ENCODE data around the gene PPCDC. TPM values are rescaled to one million over a fixed set of nuclear protein-coding genes. Genes with fewer than 3 reads are reported as not detected.

The PPCDC gene
- total and polyA plus RNA-seq, 2 of the 4 experiments (the other 2 are of a cell fraction): 13.3 to 16.3 TPM

DNA sequence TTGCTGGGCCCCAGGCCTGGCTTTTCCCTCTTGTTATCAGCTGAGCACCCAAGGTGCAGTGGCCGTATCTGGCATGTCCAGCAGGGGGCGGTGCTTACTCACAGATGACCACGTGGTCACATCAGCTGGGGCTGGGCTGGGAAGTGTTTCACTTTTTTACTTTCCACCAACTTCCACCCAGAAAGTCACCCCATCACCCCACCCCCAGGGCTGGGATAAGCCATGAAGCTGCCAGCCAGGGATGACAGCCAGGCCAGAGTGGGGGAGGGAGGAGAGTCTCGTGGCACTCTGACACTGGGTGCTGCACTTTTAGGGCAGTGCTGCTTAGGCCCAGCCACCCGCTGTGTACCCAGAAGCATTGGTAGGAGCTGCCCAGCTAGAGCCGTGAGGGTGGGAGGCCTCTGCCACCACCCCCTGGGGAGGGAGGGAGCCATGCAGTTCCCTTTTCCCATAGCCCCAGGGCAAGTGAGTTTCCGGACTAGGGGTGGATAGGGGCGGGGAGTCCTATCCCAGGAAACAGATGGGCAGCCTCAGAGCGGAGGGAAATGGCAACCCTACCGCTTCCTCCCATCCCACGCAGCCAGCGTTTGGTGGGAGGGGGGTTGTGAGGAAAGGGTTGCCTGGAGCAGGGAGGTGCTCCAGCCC lies 6.1 kb downstream of the PPCDC start (continued):
- TF ChIP-seq USF2 (IDR thresholded peaks at IDR 0.05; ENCODE audit: low read depth, low read length) (peak; percentile 89), RCOR1 (IDR thresholded peaks at IDR 0.05; ENCODE audit: insufficient replicate concordance, low read length) (no peak), CEBPB (IDR thresholded peaks at IDR 0.05; ENCODE audit: low read depth, low read length) (no peak)

GRCh38 chr15:75030023-75030413 lies 6.6 kb downstream of the PPCDC start:
- no TSS peak for BruUV-seq (replicated peaks)
- TF ChIP-seq RAD21 (IDR thresholded peaks at IDR 0.05; ENCODE audit: low read length): no peak
- no peak for TF ChIP-seq BHLHE40 (IDR thresholded peaks at IDR 0.05; ENCODE audit: low read depth, low read length)
- no peak for TF ChIP-seq NFE2L2 (IDR thresholded peaks at IDR 0.05; ENCODE audit: low read depth, low read length)
- no peak for TF ChIP-seq RFX5 (IDR thresholded peaks at IDR 0.05; ENCODE audit: low read depth, low read length)
- TF ChIP-seq USF2 (IDR thresholded peaks at IDR 0.05; ENCODE audit: low read depth, low read length): no peak
- TF ChIP-seq CEBPB (IDR thresholded peaks at IDR 0.05; ENCODE audit: low read depth, low read length): no peak
- TF ChIP-seq, protein P1, sequence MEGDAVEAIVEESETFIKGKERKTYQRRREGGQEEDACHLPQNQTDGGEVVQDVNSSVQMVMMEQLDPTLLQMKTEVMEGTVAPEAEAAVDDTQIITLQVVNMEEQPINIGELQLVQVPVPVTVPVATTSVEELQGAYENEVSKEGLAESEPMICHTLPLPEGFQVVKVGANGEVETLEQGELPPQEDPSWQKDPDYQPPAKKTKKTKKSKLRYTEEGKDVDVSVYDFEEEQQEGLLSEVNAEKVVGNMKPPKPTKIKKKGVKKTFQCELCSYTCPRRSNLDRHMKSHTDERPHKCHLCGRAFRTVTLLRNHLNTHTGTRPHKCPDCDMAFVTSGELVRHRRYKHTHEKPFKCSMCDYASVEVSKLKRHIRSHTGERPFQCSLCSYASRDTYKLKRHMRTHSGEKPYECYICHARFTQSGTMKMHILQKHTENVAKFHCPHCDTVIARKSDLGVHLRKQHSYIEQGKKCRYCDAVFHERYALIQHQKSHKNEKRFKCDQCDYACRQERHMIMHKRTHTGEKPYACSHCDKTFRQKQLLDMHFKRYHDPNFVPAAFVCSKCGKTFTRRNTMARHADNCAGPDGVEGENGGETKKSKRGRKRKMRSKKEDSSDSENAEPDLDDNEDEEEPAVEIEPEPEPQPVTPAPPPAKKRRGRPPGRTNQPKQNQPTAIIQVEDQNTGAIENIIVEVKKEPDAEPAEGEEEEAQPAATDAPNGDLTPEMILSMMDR (conservative IDR thresholded peaks at IDR 0.05; ENCODE audit: low read depth, low read length): no peak
- TF ChIP-seq SMC3 (IDR thresholded peaks at IDR 0.05; ENCODE audit: low read depth, low read length): no peak
- TF ChIP-seq FOS (IDR thresholded peaks at IDR 0.05; ENCODE audit: low read depth, low read length): no peak
- no peak for TF ChIP-seq MAZ (IDR thresholded peaks at IDR 0.05; ENCODE audit: borderline replicate concordance, low read depth, low read length)
- no peak for TF ChIP-seq CHD1 (IDR thresholded peaks at IDR 0.05; ENCODE audit: low read depth, low read length)

More at GRCh38 chr15:75030023-75030413, 6.6 kb downstream of the PPCDC start:
- Histone ChIP-seq H3K79me1 (ENCODE audit: low read depth in 1 of 2, low read length in 2 of 2) (peaks cover 0 to 15% of the 10 kb centered on the region in 2 experiments; a peak in 2 of 4 replicates), H4K5ac (ENCODE audit: low read depth, low read length) (no peak overlapping the region; the same call in 1 of the 2 replicates), H3K4me2 (ENCODE audit: low read depth, low read length) (no peak overlapping the region), H4K91ac (ENCODE audit: insufficient read depth, low read depth, low read length) (peak overlapping the region; percentile 52), H4K20me1 (ENCODE audit: insufficient read depth, low read length) (no peaks in the 10 kb centered on the region), H3K14ac (replicated peaks; ENCODE audit: low read depth, low read length) (no peak overlapping the region; the same call in 1 of the 2 replicates), H3K4me3 (ENCODE audit: insufficient read depth, low read depth, low read length) (no peak overlapping the region), H2AK9ac (replicated peaks; ENCODE audit: low read depth, low read length, poor library complexity) (peak overlapping the region; percentile 95), H2BK5ac (ENCODE audit: low read depth, low read length, poor library complexity, severe bottlenecking) (no peak overlapping the region), H3K4ac (ENCODE audit: low read depth, low read length) (peak overlapping the region; percentile 4; the same call in 1 of the 2 replicates), H2BK20ac (ENCODE audit: low read depth, low read length) (0 out of 2 replicates have a peak overlapping the region, but pooled peaks have one; percentile 18), H2AFZ (replicated peaks; ENCODE audit: low read length, poor library complexity) (peak overlapping the region; percentile 93), H3K9me1 (ENCODE audit: insufficient read depth, low read length) (peaks cover 6% of the 10 kb centered on the region; the same call in 1 of the 2 replicates), H4K8ac (ENCODE audit: low read depth in 2 of 2, low read length in 2 of 2) (peak overlapping the region; percentile 70 to 87; a peak in 1 of 4 replicates), H3K18ac (ENCODE audit: low read depth, low read length) (no peak overlapping the region; the same call in 1 of the 2 replicates), H2AK5ac (ENCODE audit: low read depth, low read length) (peak overlapping the region; percentile 75; the same call in 1 of the 2 replicates), H3K27ac (ENCODE audit: insufficient read depth, low read length) (no peak overlapping the region), H3K56ac (ENCODE audit: extremely low read depth, insufficient read depth, low read length) (no peak overlapping the region), H2BK120ac (ENCODE audit: low read depth, low read length) (no peak overlapping the region; the same call in 1 of the 2 replicates), H3K23ac (ENCODE audit: low read depth, low read length) (no peak overlapping the region), H3K9ac (ENCODE audit: low read depth, low read length) (no peak overlapping the region), H3K27me3 (ENCODE audit: control insufficient read depth, insufficient read depth, low read length) (no peaks in the 10 kb centered on the region), H3K9me3 (ENCODE audit: control insufficient read depth, insufficient read depth, low read length) (no peaks in the 10 kb centered on the region), H3K36me3 (ENCODE audit: control insufficient read depth, insufficient read depth, low read length) (no peaks in the 10 kb centered on the region; the same call in 1 of the 2 replicates), H2BK15ac (ENCODE audit: low read depth, low read length) (no peak overlapping the region), H3K4me1 (ENCODE audit: control insufficient read depth, insufficient read depth, low read length) (peaks cover 11% of the 10 kb centered on the region)
- no peak for ATAC-seq (ENCODE audit: low read depth)
- WGBS, 2 experiments (ENCODE audit: extremely low coverage in 2 of 2, insufficient read length in 1 of 2): 0% methylated on average over 1 of the region's 2 CpGs; no CpG with 5 or more reads in 1 of the 2 experiments
- ChIA-PET CTCF (interaction anchor here (1.1 to 2.0 kb wide), 4 partner anchors 13 to 174 kb away, joined by 4 to 14 read pairs (median 10); partner anchors contain the start of gene C15orf39), POLR2A (ENCODE audit: unreplicated experiment) (interaction anchor here (0.9 kb wide), 1 partner anchor 172 kb away, joined by 3 read pairs; the partner anchor contains the start of gene C15orf39)
- peak; percentile 13 for DNase-seq
- in situ Hi-C loops (cut with MboI; ENCODE audit: low sequenced_read_pairs): no loop called here
- intact Hi-C loops (cut with micrococcal nuclease): no loop called here
- dilution Hi-C loops (cut with HindIII; ENCODE audit: low sequenced_read_pairs, unreplicated experiment): no loop called here
